ENCODE measurements around the gene PELO.

DNA sequence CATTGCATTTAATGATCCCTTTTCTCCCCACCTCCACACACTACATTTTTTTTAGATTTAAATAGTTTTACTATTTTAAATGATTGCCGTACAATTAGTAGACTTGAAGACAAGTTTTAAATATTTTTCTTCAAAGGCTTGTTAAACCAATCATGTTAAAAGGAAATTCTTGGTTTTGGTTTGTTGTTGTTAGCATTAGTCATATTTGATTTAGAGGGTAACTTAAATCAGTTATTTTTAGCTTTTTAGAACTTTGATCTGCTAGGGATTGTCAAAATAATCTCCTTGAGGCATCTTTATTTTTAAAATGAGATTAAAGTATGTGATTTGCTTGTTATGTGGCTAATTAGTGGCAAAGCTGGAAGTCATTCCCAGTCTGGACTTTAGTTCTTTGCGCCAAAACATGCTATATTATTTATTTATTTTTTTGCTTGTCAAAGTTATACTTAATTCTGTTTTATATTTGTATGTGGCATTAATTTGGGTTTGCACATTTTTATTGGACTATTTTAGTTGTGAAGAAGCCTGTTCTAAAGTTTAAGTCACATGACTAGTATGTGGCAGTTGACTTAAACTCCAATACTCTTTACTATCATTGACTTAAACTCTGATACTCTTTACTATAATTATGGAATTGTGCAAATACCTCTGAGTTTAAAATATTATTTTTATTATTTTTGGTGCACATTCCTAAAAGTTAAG is 14.7 kb downstream of the PELO start:
- no peak for TF ChIP-seq CTCF (optimal IDR thresholded peaks at IDR 0.05 in 1 of 3, IDR thresholded peaks at IDR 0.05 in 1 of 3, conservative IDR thresholded peaks at IDR 0.05 in 1 of 3; ENCODE audit: extremely low read depth in 1 of 3, insufficient read depth in 2 of 3, low read length in 3 of 3)
- TF ChIP-seq EZH2 (IDR thresholded peaks at IDR 0.05; ENCODE audit: low read length), result no peak
